DND-41 (cell line): ENCODE results near the gene KRTAP3-2.

ENCODE experiments used
- CTCF ChIP-seq: IDR thresholded peaks from 2 replicates; pipeline ENCODE4 v1.5.1; 2012; ENCODE audit warnings: borderline replicate concordance, low read length, moderate library complexity, mild to moderate bottlenecking; ENCODE audit not compliant: poor library complexity, severe bottlenecking; ENCODE audit errors: extremely low read depth
- EZH2 ChIP-seq: IDR thresholded peaks from 3 replicates; pipeline ENCODE4 v1.6.1; 2012; ENCODE audit warnings: borderline replicate concordance, low read depth, mild to moderate bottlenecking, moderate library complexity, low read length, inconsistent platforms; ENCODE audit not compliant: severe bottlenecking

- no peak for TF ChIP-seq CTCF
- TF ChIP-seq EZH2 = no peak
These were observed 2.3 kb downstream of the KRTAP3-2 start for GRCh38 chr17:40997361-40997760.
